Thymus (tissue), 11 donors: ENCODE results near the gene C3orf20. TPM values are rescaled to one million over a fixed set of nuclear protein-coding genes. Genes with fewer than 3 reads are reported as not detected.

Source experiments
- DNase-seq, 9 donors: peaks; one replicate each; pipeline ENCODE4 v3.0.0-alpha.2; 2013; ENCODE audit warnings: low spot score in 9 of 9, low read depth in 6 of 9, missing footprints in 1 of 9
- H3K27ac ChIP-seq, 2 donors: one replicate each; pipeline ENCODE4 v1.5.1; 2013; ENCODE audit warnings: control low read depth in 1 of 2, low read depth in 1 of 2, low read length in 1 of 2, mild to moderate bottlenecking in 1 of 2, moderate library complexity in 1 of 2
- H3K27me3 ChIP-seq, 2 donors: one replicate each; pipeline ENCODE4 v1.5.1; 2013; ENCODE audit warnings: low read length in 1 of 2; ENCODE audit not compliant: control insufficient read depth in 2 of 2, insufficient read depth in 1 of 2
- H3K36me3 ChIP-seq, 2 donors: one replicate each; pipeline ENCODE4 v1.5.1; 2013; ENCODE audit warnings: low read length in 1 of 2, mild to moderate bottlenecking in 1 of 2, moderate library complexity in 1 of 2; ENCODE audit not compliant: control insufficient read depth in 2 of 2, insufficient read depth in 2 of 2
- H3K4me1 ChIP-seq, 2 donors: one replicate each; pipeline ENCODE4 v1.5.1; 2013; ENCODE audit warnings: low read length in 2 of 2; ENCODE audit not compliant: control insufficient read depth in 2 of 2, insufficient read depth in 2 of 2
- H3K4me3 ChIP-seq, 2 donors: one replicate each; pipeline ENCODE4 v1.5.1; 2013; ENCODE audit warnings: low read length in 2 of 2, control low read depth in 1 of 2, mild to moderate bottlenecking in 1 of 2
- H3K9me3 ChIP-seq, 2 donors: one replicate each; pipeline ENCODE4 v1.5.1; 2013; ENCODE audit warnings: low read length in 1 of 2, mild to moderate bottlenecking in 1 of 2; ENCODE audit not compliant: control insufficient read depth in 2 of 2, insufficient read depth in 1 of 2
- WGBS: extraction: QIAGEN DNeasy Blood & Tissue Kit; methylation state at CpG from one replicate; pipeline ENCODE4 v1.1.7; 2013; 5-methylcytosine and 5-hydroxymethylcytosine counted together
- polyA plus RNA-seq: library from polyadenylated mRNA; stranded (reverse); fragments of 200-250 nt; gene quantifications from one replicate; pipeline ENCODE4 v1.2.3, GENCODE V29; 2013
- total RNA-seq: library from RNA; stranded (reverse); fragments of 120-200 nt; gene quantifications from one replicate; pipeline ENCODE4 v1.2.4, GENCODE V29; 2013
- donor health status: healthy.

Gene C3orf20
- total and polyA plus RNA-seq, 2 donors: 0.02 TPM; not detected in 1

DNA sequence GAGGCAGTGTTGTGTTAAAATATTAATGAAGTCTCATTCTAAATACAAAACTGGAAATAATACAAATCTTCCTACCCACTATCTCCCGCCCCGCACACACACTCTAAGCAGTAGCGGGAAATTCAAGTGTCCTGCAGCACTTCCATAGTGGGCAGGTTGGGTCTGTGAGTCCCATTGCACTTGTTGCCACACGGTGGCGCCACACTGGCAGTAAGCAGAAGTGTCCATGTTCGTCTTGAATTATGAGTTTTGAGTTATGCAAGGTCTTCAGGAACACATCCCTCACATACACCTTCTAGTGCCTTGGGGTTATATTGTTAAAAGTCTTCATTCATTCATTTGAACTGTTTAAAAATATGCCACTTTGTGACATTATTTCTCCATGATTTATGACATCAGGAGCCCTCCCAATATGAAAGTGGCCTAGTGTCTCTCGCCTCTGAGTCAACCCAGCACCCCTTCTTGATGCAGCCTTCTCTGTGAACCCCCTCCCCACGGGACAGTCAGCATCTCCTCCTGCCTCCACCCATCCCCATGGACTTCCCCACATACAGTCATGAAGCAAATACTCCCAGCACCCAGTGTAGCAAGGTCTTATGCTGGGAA, 41.0 kb upstream of the C3orf20 start:
- Histone ChIP-seq H3K27ac (no peak overlapping the region), H3K4me3 (no peak overlapping the region), H3K36me3 (no peaks in the 10 kb centered on the region), H3K4me1 (no peaks in the 10 kb centered on the region), H3K9me3 (no peaks in the 10 kb centered on the region), H3K27me3 (peaks cover 0 to 21% of the 10 kb centered on the region in 2 donors)
- WGBS: 41% methylated on average over 8 of the region's 8 CpGs
- peak in 8 of 9 donors; percentile 21 to 71 (median 46) for DNase-seq

DNA sequence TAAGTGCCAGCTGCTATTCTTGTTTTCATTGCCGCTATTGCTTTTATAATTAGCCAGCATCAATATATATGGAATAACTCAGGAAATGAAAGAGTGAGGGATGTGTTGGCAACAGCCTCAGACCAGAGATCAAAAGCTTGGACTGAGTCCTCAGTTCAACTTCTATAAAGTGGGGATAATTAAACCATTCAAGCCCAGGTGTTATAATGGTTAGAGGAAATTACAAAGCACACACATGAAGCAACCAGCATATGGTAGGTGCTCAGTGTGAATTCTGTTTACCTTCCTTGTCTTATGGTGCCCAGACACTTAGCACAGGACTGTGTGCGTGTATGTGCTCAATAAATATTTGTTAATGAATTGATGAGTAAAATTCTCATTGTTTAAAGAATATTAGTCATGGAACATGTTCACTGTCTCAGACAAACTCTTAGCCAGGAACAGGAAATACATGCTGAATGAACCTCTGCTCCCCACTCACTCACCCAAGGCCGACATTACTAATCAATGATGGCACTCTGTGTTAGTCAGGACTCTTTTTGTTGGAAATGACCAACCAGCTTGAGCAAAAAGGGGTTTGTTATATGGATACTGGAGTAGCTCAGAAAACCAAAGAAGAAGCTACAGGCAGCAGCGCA, 40.1 kb upstream of the C3orf20 start:
- Histone ChIP-seq H3K36me3 (no peaks in the 10 kb centered on the region), H3K9me3 (no peaks in the 10 kb centered on the region), H3K27ac (no peak overlapping the region), H3K27me3 (peaks cover 0 to 16% of the 10 kb centered on the region in 2 donors), H3K4me1 (no peaks in the 10 kb centered on the region), H3K4me3 (no peak overlapping the region)
- no peak for DNase-seq
- 92% methylated on average over 4 of the region's 4 CpGs for WGBS

DNA sequence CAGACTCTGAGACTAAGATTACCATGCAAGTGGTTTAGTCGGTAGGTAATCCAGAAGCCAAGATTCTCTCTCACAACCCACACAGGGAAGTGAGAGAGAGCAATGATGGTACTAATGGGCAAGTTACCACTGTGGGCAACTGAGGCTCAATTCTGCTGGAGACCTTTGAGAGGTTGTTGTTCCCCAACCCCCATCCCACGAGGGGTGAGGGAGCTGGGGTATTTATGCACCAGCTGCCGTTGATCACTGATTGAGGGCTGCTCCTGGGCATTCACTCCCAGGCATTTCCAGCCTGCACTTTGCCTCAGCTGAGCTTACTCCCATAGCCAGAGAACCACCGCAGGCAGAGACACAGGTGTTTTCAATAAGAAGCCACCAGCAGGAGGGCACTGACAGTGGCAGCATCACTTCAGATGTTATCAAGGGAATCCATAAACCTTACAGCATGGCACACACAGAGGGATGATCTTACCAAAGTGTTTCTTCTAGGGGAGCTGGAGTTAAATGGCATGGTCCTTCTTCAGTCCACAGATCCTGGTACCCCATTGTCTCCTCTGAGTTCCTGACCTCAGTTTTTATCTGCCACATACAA, 38.3 kb upstream of the C3orf20 start:
- peaks cover 3 to 30% of the 10 kb centered on the region in 2 donors for H3K27me3 ChIP-seq
- H3K27ac ChIP-seq: no peak overlapping the region
- no peaks in the 10 kb centered on the region for H3K36me3 ChIP-seq
- H3K4me3 ChIP-seq: no peak overlapping the region
- 85% methylated on average over 4 of the region's 4 CpGs for WGBS
- H3K9me3 ChIP-seq: no peaks in the 10 kb centered on the region
- no peaks in the 10 kb centered on the region for H3K4me1 ChIP-seq
- no peak for DNase-seq

DNA sequence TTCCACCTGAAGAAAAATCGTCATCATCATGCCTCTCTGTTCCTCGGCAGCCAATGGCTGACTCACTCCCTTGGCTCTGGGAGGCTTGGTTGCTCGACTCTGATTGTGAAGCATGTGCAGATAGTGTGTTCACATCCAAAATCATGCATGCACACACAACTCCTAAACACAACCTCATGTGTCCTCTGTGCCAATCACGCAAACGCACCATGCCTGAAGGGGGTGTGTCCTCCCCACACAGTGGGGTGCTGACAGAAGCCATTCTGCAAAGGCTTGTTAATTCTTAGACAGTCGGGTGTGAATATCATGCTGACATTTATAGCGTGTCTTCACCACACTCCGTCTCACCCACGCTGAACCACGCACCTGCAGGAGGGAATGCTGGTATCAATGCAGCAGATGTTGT, 34.8 kb upstream of the C3orf20 start:
- H3K27ac ChIP-seq: no peak overlapping the region
- no peaks in the 10 kb centered on the region for H3K36me3 ChIP-seq
- H3K9me3 ChIP-seq: no peaks in the 10 kb centered on the region
- DNase-seq: no peak
- no peak overlapping the region for H3K4me3 ChIP-seq
- no peaks in the 10 kb centered on the region for H3K4me1 ChIP-seq
- 80% methylated on average over 10 of the region's 10 CpGs for WGBS
- peaks cover 3 to 34% of the 10 kb centered on the region in 2 donors for H3K27me3 ChIP-seq

DNA sequence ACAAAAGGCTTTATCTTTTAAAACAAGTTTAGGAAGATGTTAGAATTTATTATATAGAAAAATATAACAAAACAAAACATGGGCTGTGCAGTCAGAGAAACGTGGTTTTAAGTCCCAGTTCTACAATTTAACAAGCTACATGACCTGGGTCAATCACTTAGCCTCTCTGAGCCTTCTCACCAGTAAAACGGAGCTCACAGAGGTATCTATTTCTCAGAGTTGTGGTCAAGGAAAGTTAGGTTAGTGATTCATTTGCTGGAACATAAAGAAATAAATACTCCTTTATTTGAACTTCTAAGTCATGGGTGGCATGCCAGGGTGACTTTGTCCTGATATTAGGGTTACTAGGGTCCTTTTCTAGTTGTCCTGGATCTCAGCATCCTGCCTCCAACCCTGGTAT, 34.2 kb upstream of the C3orf20 start:
- Histone ChIP-seq H3K4me1 (no peaks in the 10 kb centered on the region), H3K36me3 (no peaks in the 10 kb centered on the region), H3K4me3 (no peak overlapping the region), H3K27me3 (peaks cover 3 to 29% of the 10 kb centered on the region in 2 donors), H3K27ac (no peak overlapping the region), H3K9me3 (no peaks in the 10 kb centered on the region)
- 55% methylated on average over 2 of the region's 2 CpGs for WGBS
- no peak for DNase-seq

DNA sequence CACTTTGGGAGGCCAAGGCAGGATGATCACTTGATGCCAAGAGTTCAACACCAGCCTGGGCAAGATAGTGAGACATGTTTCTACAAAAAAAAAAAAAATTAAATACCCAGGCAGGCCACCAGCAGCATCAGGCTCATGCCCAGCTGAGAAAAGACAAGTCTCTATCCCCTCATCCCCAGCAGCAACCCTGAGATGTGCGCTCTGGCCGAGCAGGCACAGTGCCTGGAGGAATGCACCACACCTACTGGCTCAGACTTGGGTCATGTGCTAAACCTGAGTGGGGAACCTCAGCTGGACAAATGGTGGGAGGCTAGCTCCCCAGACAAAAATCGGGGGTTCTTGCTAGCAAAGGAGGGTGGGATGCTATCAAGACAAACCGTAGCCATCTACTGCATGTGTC, 33.6 kb upstream of the C3orf20 start:
- no peaks in the 10 kb centered on the region for H3K9me3 ChIP-seq
- WGBS: 96% methylated on average over 4 of the region's 4 CpGs
- H3K36me3 ChIP-seq: no peaks in the 10 kb centered on the region
- no peak overlapping the region for H3K4me3 ChIP-seq
- H3K27ac ChIP-seq: no peak overlapping the region
- DNase-seq: no peak
- H3K4me1 ChIP-seq: no peaks in the 10 kb centered on the region
- H3K27me3 ChIP-seq: peaks cover 3 to 27% of the 10 kb centered on the region in 2 donors

DNA sequence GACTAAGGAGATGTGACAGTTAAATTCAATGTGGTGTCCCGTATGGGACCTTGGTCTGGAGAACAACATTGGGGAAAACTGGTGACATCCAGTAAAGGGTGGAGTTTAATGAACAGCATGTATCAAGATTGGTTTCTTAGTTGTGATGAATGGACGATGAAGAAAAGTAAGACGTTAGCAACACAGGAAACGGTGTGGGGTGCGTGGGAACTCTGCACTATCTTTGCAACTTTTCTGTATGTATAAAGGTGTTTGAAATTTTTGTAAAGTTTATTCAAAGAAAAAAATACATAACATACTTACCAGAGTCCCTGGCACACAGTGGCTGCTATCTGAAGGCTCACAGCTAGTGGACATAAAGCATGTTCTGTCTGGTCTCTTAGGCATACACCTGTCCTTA, 29.5 kb upstream of the C3orf20 start:
- H3K27me3 ChIP-seq: peaks cover 3 to 18% of the 10 kb centered on the region in 2 donors
- no peak overlapping the region for H3K4me3 ChIP-seq
- 85% methylated on average over 5 of the region's 5 CpGs for WGBS
- DNase-seq: no peak
- H3K27ac ChIP-seq: no peak overlapping the region
- no peaks in the 10 kb centered on the region for H3K36me3 ChIP-seq
- no peaks in the 10 kb centered on the region for H3K9me3 ChIP-seq
- H3K4me1 ChIP-seq: peaks cover 0 to 3% of the 10 kb centered on the region in 2 donors

DNA sequence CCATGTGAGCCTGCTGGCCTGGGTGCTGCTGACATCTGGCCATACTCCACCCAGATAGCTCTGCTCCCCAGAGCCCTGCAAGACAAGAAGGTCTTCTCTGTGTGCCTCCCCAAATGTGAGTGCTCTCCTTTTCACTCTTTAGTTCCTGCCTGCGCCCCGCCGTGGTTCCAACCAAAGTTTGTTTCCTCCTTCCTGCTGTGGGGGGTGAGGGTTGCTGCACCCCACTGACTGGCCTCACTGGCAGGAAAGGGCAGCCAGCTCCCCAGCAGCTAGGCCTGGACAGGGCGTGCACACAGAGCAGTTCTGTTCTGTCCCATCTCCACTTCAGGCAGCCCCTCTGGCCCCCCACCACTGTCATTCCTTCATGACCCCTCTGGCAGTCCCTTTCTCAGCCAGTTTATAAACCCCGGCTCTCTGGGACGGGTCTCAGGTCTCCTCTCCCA, 28.8 kb upstream of the C3orf20 start:
- no peak for DNase-seq
- Histone ChIP-seq H3K4me3 (no peak overlapping the region), H3K9me3 (peaks cover 0 to 2% of the 10 kb centered on the region in 2 donors), H3K27me3 (peaks cover 2 to 12% of the 10 kb centered on the region in 2 donors), H3K36me3 (no peaks in the 10 kb centered on the region), H3K27ac (no peak overlapping the region), H3K4me1 (peaks cover 0 to 10% of the 10 kb centered on the region in 2 donors)
- 88% methylated on average over 6 of the region's 6 CpGs for WGBS
